Rectal smooth muscle tissue (tissue), 1 donor: ENCODE data around the gene CPB2.

Experiments
- H3K27ac ChIP-seq: one replicate; pipeline ENCODE4 v1.7.0; 2013; ENCODE audit warnings: low read depth, low read length, inconsistent platforms
- H3K27me3 ChIP-seq: one replicate; pipeline ENCODE4 v1.7.0; 2013; ENCODE audit warnings: low read length; ENCODE audit not compliant: control insufficient read depth, insufficient read depth
- H3K36me3 ChIP-seq: one replicate; pipeline ENCODE4 v1.7.0; 2013; ENCODE audit warnings: low read length; ENCODE audit not compliant: control insufficient read depth, insufficient read depth
- H3K4me1 ChIP-seq: one replicate; pipeline ENCODE4 v1.7.0; 2013; ENCODE audit warnings: low read length; ENCODE audit not compliant: control insufficient read depth, insufficient read depth
- H3K4me3 ChIP-seq: one replicate; pipeline ENCODE4 v1.7.0; 2013; ENCODE audit warnings: low read length
- H3K9ac ChIP-seq: one replicate; pipeline ENCODE4 v1.7.0; 2013; ENCODE audit warnings: low read length

CPB2 gene

GRCh38 chr13:46085737-46086136 lies 19.1 kb downstream of the CPB2 start:
- no peak overlapping the region for H3K9ac ChIP-seq
- no peaks in the 10 kb centered on the region for H3K4me1 ChIP-seq
- no peaks in the 10 kb centered on the region for H3K27me3 ChIP-seq
- H3K4me3 ChIP-seq, result no peak overlapping the region
- no peak overlapping the region for H3K27ac ChIP-seq
- H3K36me3 ChIP-seq, result no peaks in the 10 kb centered on the region

DNA sequence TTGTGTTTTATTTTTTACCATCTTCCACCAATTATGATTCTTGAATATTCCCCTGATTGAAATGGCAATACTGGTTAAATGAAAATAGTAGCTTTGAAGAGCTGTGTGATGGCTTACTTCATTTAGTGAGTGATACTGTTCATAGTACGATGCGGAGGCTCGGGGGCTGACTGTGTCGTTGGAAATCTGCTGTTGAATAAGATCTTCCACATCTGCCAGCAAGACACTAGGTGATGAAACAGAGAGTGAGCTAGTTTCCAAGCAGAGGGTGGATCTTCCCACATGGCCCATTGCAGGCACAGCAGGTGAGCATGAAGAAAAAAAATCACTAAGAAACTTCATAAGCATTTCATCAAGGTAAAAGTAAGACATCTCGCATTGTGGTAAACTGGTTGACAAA lies 22.5 kb downstream of the CPB2 start:
- Histone ChIP-seq H3K9ac (no peak overlapping the region), H3K4me1 (no peaks in the 10 kb centered on the region), H3K4me3 (no peak overlapping the region), H3K27me3 (no peaks in the 10 kb centered on the region), H3K36me3 (no peaks in the 10 kb centered on the region), H3K27ac (no peak overlapping the region)

DNA sequence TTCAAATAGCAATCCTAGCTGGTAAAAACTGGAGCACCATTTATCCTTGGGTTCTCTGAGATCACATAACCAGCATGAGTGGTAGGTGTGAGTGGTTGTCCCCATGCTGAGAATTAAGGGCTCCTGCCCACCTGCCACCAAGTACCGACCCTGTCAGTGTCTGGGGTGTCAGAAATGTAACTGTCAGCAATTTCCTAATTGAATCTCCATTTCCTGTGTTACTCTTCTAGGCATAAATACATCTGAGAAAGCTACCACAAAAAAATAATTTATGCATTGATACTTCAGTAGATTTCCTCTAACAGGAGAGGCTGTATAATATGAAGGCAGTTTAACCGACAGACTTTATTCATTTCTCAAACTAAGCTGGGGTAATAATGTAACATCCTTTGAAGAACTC lies 25.1 kb downstream of the CPB2 start:
- Histone ChIP-seq H3K4me3 (no peak overlapping the region), H3K36me3 (no peaks in the 10 kb centered on the region), H3K9ac (no peak overlapping the region), H3K27me3 (no peaks in the 10 kb centered on the region), H3K4me1 (no peaks in the 10 kb centered on the region), H3K27ac (no peak overlapping the region)

- Histone ChIP-seq H3K36me3 (no peaks in the 10 kb centered on the region), H3K4me3 (no peak overlapping the region), H3K9ac (no peak overlapping the region), H3K27me3 (no peaks in the 10 kb centered on the region), H3K4me1 (no peaks in the 10 kb centered on the region), H3K27ac (no peak overlapping the region)
Observed at GRCh38 chr13:46077265-46077664, 27.6 kb downstream of the CPB2 start.

DNA sequence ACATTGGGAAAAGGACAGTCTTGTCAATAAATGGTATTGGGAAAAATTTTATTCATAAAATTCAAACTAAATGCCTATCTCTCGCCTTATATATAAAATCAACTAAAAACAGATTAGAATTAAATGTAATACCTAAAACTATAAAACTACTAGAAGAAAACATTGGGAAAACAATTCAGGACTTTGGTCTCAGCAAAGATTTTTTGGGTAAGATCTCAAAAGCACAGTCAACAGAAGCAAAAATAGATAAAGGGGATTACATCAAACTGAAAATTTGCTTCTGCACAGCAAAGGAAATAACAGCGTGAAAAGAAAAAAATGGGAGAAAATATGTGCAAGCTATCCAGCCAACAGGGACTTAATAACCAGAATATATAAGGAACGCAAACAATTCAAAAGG lies 28.0 kb downstream of the CPB2 start:
- no peak overlapping the region for H3K4me3 ChIP-seq
- H3K9ac ChIP-seq, result no peak overlapping the region
- no peaks in the 10 kb centered on the region for H3K4me1 ChIP-seq
- H3K36me3 ChIP-seq, result no peaks in the 10 kb centered on the region
- H3K27me3 ChIP-seq, result no peaks in the 10 kb centered on the region
- H3K27ac ChIP-seq, result no peak overlapping the region

DNA sequence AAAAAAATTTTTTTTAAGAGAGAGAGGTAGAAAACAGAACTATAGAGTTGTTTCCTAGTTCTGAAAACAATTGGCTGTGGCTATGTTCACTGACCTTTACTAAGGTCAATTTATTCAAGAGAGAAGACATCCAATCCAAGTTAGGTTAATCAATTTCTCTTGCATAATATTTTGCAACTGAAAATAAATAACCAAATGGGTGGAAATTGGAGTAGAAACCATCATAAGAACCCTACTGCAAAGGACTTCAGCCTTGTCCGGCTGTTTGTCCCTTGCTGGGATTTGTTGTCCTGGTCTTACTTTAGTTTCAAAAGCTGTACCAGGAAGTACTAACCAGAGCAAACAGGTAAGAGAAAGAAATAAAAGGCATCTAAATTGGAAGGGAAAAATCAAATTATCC lies 29.0 kb downstream of the CPB2 start:
- H3K27me3 ChIP-seq, result no peaks in the 10 kb centered on the region
- H3K4me1 ChIP-seq, result no peaks in the 10 kb centered on the region
- H3K36me3 ChIP-seq, result no peaks in the 10 kb centered on the region
- no peak overlapping the region for H3K9ac ChIP-seq
- H3K27ac ChIP-seq, result no peak overlapping the region
- H3K4me3 ChIP-seq, result no peak overlapping the region

DNA sequence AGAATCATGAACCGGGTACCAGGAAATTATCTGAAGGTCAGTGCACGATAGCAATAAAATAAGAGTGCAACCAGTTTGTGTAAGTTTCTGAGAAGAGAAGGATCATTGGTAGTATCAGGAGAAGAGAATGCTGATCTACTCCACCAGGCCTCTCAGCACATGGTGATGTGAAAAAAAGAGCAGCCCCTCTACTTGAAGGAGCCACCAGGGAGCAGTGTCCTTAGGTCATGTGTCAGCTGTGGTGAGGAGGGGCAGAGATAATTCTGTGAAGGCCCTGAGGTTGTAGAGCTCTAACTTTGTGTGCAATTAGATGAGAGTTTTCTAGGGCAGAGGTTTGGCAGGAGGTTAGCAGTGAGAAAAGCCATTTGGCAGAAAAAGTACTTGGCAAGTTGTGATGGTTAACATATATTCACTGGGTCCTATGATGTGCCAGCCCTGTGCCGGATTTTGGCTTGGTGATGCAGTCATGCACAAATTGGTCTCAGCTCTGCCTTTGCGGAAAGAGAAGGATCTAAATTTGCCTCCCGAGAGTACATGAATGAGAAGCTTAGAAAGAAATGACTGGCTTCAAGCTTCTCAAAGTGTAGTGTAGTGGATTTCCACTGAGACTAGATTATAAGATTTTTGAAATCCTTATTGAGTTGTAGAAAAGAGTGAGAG lies 33.1 kb downstream of the CPB2 start:
- Histone ChIP-seq H3K36me3 (no peaks in the 10 kb centered on the region), H3K4me3 (no peak overlapping the region), H3K27ac (no peak overlapping the region), H3K4me1 (no peaks in the 10 kb centered on the region), H3K9ac (no peak overlapping the region), H3K27me3 (no peaks in the 10 kb centered on the region)

DNA sequence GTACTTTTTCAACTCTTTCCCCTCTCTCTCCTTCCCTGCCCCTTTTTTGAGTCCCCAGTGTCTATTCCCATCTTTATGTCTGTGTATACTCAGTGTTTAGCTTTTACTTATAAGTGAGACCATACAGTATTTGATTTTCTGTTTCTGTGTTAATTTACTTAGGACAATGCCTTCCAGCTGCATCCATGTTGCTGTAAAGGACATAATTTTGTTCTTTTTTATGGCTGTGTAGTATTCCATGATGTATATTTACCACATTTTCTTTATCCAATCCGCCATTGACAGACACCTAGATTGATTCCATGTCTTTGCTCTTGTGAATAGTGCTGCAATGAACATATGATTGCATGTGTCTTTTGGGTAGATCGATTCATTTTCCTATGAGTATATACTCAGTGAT lies 41.5 kb downstream of the CPB2 start:
- Histone ChIP-seq H3K4me1 (no peaks in the 10 kb centered on the region), H3K27ac (no peak overlapping the region), H3K27me3 (no peaks in the 10 kb centered on the region), H3K4me3 (no peak overlapping the region), H3K9ac (no peak overlapping the region), H3K36me3 (no peaks in the 10 kb centered on the region)

GRCh38 chr13:46062185-46062584 lies 42.6 kb downstream of the CPB2 start:
- H3K4me3 ChIP-seq, result no peak overlapping the region
- H3K36me3 ChIP-seq, result no peaks in the 10 kb centered on the region
- H3K27ac ChIP-seq, result no peak overlapping the region
- no peak overlapping the region for H3K9ac ChIP-seq
- H3K27me3 ChIP-seq, result no peaks in the 10 kb centered on the region
- H3K4me1 ChIP-seq, result no peaks in the 10 kb centered on the region

DNA sequence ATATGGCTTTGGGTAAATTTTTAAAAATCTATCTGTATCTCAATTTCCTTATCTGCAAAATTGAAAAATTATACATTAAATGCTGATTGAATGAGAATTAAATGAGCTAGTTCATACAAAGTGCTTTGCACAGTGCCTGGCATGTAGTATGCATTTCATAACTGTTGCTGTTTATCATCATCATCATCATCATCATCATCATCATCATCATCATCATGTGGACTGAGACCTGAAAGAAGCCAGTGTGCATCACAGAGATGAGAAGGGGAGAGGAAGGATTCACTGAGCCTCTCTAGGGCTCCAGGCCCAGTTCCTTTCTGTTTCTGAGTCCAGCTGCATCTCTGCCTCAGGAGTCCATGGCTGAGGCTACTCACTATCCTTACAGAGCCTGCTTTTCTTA lies 45.4 kb downstream of the CPB2 start:
- Histone ChIP-seq H3K36me3 (no peaks in the 10 kb centered on the region), H3K27ac (no peak overlapping the region), H3K4me3 (no peak overlapping the region), H3K4me1 (no peaks in the 10 kb centered on the region), H3K9ac (no peak overlapping the region), H3K27me3 (no peaks in the 10 kb centered on the region)

DNA sequence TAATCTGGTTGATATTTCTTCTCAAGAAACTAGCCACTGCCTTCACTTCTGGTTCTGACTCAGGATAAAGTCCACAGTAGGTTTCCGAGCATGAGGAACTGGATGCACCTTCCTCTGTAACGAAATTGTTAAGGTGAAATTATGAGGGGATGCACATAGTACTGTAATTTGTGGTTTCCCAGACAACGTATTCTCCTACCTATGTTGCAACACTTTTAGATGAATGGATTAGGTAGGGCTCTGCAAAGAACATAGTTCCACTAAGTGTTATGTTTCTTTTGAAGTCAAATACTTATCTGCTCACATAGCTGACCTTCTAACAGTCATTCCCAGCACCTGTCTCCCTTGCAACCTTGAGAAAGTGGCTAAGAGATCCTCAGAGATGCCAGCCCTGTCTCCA lies 46.6 kb downstream of the CPB2 start:
- no peak overlapping the region for H3K9ac ChIP-seq
- H3K36me3 ChIP-seq, result no peaks in the 10 kb centered on the region
- H3K4me1 ChIP-seq, result no peaks in the 10 kb centered on the region
- H3K27ac ChIP-seq, result no peak overlapping the region
- H3K27me3 ChIP-seq, result no peaks in the 10 kb centered on the region
- H3K4me3 ChIP-seq, result no peak overlapping the region

GRCh38 chr13:46057256-46058015 lies 47.4 kb downstream of the CPB2 start:
- no peak overlapping the region for H3K4me3 ChIP-seq
- H3K4me1 ChIP-seq, result no peaks in the 10 kb centered on the region
- no peaks in the 10 kb centered on the region for H3K36me3 ChIP-seq
- no peak overlapping the region for H3K27ac ChIP-seq
- no peak overlapping the region for H3K9ac ChIP-seq
- H3K27me3 ChIP-seq, result no peaks in the 10 kb centered on the region
